Stimulated activated CD4-positive, alpha-beta T cell treated with anti-CD3 and anti-CD28 coated beads, Interleukin-4, amount 100 ng/mL, for 4 hours (primary cell): ENCODE data around the gene DNAH14.

Experiments
- DNase-seq, 2 experiments: peaks; one replicate each; pipeline ENCODE4 v3.0.0-alpha.2; 2020

Gene DNAH14

GRCh38 chr1:225413708-225414375, 484.4 kb downstream of the DNAH14 start:
- no peak for DNase-seq

DNA sequence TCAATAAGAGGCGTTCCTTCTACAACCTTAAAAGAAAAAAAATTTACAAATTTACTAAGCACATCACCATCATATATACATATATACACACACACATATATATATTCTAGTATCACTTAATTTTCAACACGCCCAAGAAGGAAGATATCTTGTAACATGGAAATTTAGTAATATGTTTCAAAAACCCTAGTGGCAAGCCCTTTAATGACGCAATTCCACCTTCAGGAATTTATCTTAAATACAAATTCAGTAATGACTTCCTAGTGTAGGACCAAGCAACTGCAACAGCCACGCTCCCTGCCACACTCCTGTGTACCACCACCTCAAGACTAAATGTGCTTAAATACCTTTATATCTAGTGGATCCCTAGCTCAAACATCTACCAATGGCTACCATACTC, 485.8 kb downstream of the DNAH14 start:
- no peak for DNase-seq

- no peak for DNase-seq
These were observed 486.7 kb downstream of the DNAH14 start for GRCh38 chr1:225415967-225416745.

- DNase-seq = no peak
These were observed 488.6 kb downstream of the DNAH14 start for GRCh38 chr1:225418059-225418458.

DNA sequence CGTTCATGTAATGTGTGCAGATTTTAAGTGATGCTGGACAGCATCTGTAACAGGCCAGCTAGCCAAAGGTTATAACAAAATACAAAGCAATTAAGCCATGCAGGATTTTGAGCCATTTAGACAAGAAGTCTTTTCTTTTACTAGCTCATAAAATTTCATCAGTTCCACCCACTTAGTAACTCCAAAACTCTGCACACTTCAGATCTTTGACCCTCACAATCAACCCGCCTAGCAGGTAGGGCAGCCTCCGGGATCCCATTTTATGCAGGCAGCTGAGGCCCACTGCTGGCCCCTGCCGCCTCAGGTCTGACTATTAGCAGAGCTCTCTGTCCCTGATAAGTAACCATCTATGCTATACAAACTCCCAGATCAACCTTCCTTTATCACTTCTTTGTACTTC, 489.1 kb downstream of the DNAH14 start:
- no peak for DNase-seq

DNA sequence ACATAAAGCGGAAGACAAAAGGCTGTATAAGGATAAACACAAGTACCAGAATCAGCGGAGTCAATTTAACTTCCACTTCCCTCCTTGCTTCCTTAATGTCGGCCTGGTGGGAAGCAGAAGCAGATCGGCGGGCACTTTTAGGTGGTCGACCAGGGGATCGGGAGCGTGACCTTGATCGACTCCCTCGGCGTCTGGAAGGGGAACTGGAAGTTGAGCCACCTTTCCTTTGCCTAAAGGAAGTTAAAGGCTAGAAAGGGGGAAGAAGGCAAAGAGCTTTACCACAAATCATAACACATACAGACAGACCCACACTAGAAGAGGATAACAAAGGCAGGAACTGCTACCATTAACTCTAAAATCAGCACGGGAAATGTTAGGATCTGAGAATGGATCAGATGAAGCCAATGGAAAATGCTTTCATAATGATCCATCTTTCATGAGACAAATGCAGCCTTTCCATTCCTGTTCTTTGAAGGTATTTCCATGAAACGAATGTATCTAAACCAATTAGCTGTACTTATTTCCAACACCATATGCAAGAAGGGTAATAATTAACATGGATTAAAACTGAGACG, 492.6 kb downstream of the DNAH14 start:
- no peak for DNase-seq

GRCh38 chr1:225422795-225423517, 493.5 kb downstream of the DNAH14 start:
- DNase-seq = no peak

DNA sequence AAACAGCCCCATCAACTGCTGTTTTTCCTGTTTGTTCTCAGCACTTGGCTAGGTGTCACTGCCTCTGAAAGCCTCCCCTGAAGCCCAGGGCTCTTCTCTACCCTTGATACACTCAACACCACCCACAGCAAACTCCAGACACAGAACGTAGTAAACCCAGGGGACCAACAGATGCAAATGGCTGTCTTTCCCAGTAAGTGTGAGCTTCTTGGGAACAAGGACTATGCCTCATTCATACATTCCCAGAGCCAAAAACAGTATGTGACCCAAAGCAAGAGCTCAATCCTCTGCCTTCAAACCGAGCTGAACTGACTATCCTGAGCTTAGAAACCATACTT, 494.0 kb downstream of the DNAH14 start:
- DNase-seq = no peak

DNA sequence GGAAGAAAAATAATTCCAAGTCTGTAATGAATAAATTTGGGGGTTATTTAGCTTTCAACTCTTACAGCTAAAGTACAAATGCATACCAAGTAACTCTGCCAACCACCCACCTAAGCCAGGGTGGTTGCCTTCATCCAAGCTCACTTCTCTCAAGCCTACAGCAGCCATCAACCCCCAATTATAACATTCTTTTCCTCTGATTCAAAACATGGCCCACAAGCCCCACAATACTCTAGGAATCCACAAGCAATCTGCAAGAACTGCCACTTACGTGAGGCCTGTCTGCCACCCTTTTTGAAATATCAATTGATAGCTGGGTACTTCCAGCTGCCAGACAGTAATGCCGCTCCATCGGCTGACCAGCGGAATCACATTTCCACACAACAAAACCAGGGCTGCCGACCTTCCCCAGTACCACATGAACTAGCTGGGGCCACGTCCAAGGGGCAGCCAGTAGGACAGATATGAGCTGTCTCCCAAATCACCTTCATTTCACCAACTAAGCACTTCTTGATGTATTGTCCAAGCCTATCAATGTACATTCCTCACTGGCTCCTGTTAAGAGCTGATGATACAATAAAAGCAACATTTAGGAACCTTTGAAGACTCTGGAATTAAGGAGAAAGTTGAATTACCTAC, 495.2 kb downstream of the DNAH14 start:
- DNase-seq = no peak

DNA sequence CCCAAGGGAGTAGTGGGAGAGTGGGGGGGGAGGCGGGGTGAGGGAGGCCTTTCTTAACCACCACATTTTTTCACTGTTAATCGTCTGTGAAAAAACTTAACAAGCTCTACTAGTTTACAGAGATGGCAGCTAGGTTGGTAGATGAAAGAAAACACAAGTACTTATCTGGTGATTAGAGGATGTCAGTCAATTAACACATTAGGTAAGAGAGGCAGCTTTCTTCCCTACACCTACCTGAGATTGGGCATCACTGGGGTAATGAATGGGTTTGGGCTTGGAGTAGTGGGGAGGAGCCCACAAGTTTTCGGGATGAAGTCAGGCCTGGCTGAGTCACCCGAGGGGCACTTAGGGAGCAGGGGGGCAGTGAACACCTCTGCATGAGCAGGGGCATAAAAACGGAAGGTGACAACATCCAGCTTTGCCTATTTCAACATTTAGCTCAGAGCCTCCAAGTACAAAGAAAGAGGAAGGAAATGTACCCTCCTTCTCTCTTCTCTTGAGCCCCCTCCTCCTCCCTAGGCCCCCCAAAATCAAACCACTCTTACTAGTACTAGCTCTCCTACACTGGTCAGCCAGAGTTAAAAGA, 495.8 kb downstream of the DNAH14 start:
- DNase-seq = no peak

DNA sequence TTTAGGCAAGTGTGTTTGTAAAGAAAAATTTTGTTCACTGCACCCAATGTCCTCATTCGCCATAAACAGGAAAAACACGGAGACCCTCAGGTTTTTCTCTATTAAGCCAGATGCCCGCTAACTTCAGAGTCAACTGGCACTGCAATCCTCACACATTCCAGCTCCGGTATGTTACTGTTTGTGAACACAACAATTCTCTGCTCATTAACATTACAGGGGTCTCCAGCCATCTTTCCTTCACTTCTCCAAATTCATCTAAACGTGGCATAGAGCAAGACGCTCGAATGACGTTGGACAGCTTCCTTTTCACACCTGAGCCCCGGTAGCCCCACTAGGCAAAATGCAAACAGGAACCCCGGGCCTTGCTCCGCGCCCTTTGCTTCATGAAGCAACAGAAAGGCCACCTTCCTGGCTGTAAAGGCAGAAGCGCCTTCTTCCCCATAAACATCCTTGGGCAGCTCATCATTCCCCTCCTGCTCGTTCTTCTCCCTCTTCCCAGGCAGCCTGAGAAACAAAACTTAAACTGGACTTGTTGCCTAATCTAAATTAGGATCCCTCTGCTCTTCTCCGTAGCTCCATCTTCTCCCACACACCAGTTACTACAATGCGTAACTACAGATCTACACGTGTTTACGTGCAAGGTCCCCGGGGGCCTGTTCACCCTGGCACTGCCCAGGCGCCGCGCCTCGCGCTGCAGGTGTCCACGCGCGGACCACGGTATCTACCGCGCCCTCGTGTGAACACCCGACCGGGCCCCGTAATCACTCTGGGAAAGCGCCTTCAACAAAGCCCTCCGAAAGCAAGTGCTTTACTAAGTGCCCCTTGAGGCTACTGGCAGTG, 497.1 kb downstream of the DNAH14 start:
- DNase-seq = peak in 1 of 2 experiments; percentile 23

GRCh38 chr1:225427235-225428067, 498.0 kb downstream of the DNAH14 start, which contains the start of gene LBR:
TSS of gene LBR (minus strand) at chr1:225428038. CDS start at chr1:225424075, 3,963 bp downstream.
- DNase-seq = peak; percentile 30 to 36

DNA sequence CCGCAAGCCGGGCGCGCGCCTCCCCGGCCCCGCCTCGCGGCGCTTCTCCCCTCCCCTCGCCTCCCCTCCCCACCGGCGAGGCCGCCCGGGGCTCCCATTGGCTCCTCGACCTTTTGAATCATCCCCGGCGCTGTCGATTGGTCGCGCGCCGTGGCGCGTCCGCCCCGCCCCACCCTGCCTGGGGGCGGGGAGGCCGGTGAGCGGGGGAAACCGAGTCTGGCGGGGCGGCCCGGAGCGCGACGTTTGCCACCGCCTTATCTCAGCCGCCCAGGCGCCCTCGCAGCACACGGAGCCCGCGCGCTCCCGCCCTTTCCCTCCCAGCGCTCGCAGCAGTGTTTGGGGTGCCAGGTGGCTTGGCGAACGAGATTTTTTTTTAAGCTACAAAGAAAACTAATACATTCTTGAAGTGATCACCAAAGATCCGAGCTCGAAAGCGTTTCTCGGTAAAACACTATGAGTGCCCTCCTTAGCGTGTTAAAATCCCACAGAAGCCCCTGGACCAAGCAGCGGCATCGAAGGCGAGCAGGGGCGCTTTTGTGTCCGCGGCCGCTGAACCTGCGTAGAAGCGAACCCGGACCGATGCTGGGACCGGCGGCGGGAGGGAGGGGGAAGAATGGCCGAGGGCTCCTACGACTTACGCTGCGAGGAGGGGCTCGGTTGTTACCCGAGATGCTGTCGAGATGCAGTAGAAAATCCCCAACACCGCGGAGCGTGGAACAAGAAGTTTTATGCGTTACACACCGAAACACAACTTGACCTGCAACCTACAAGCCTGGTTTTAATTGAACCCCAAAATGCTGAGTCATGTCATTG, 498.8 kb downstream of the DNAH14 start:
- peak; percentile 89 to 93 for DNase-seq

GRCh38 chr1:225428881-225429455, 499.5 kb downstream of the DNAH14 start:
- DNase-seq = no peak

- no peak for DNase-seq
These were observed 500.8 kb downstream of the DNAH14 start for GRCh38 chr1:225430301-225430700.

- no peak for DNase-seq
These were observed 501.8 kb downstream of the DNAH14 start for GRCh38 chr1:225431081-225431863.

GRCh38 chr1:225434046-225434445, 504.6 kb downstream of the DNAH14 start:
- DNase-seq = no peak

GRCh38 chr1:225435076-225435475, 505.6 kb downstream of the DNAH14 start:
- DNase-seq = no peak
